ENCODE data around the gene RPS3.

Gene RPS3

GRCh38 chr11:75435571-75435925 lies 36.2 kb downstream of the RPS3 start:
- no peak for DNase-seq (ENCODE audit: low spot score)

- no peak for DNase-seq (ENCODE audit: low spot score)
Measured at GRCh38 chr11:75436806-75437205, 37.5 kb downstream of the RPS3 start.

- DNase-seq (ENCODE audit: low spot score) = no peak
Measured at GRCh38 chr11:75437966-75438659, 38.8 kb downstream of the RPS3 start.

GRCh38 chr11:75439026-75439425 lies 39.7 kb downstream of the RPS3 start:
- DNase-seq (ENCODE audit: low spot score) = no peak

GRCh38 chr11:75439495-75440120 lies 40.3 kb downstream of the RPS3 start:
- no peak for DNase-seq (ENCODE audit: low spot score)

GRCh38 chr11:75440960-75441803 lies 41.9 kb downstream of the RPS3 start:
- no peak for DNase-seq (ENCODE audit: low spot score)

- DNase-seq (ENCODE audit: low spot score) = no peak
Measured at GRCh38 chr11:75441804-75442132, 42.5 kb downstream of the RPS3 start.

- DNase-seq (ENCODE audit: low spot score) = no peak
Measured at GRCh38 chr11:75442161-75442885, 43.0 kb downstream of the RPS3 start.

- DNase-seq (ENCODE audit: low spot score) = no peak
Measured at GRCh38 chr11:75443043-75443442, 43.7 kb downstream of the RPS3 start.

- no peak for DNase-seq (ENCODE audit: low spot score)
Measured at GRCh38 chr11:75445315-75445953, 46.1 kb downstream of the RPS3 start.

GRCh38 chr11:75447415-75447814 lies 48.1 kb downstream of the RPS3 start:
- DNase-seq (ENCODE audit: low spot score) = no peak

GRCh38 chr11:75449271-75449670 lies 50.0 kb downstream of the RPS3 start:
- no peak for DNase-seq (ENCODE audit: low spot score)

- DNase-seq (ENCODE audit: low spot score) = no peak
Measured at GRCh38 chr11:75449776-75450175, 50.5 kb downstream of the RPS3 start.

- no peak for DNase-seq (ENCODE audit: low spot score)
Measured at GRCh38 chr11:75450236-75450635, 50.9 kb downstream of the RPS3 start.

GRCh38 chr11:75450826-75451821 lies 51.8 kb downstream of the RPS3 start:
- DNase-seq (ENCODE audit: low spot score) = no peak

- no peak for DNase-seq (ENCODE audit: low spot score)
Measured at GRCh38 chr11:75453916-75454655, 54.8 kb downstream of the RPS3 start.

GRCh38 chr11:75454987-75455386 lies 55.7 kb downstream of the RPS3 start:
- DNase-seq (ENCODE audit: low spot score) = no peak
